GM19463 (cell line): Measurements from ENCODE around the gene PEX13.
A peak's percentile ranks its signal among the peaks of the same experiment; 100 is the strongest.

ENCODE experiments used
- ATAC-seq: cut with Tn5 transposase; IDR thresholded peaks from one replicate; pipeline ENCODE4 v1.9.1; 2021; ENCODE audit warnings: mild to moderate bottlenecking, moderate library complexity; ENCODE audit not compliant: unreplicated experiment

Gene PEX13

GRCh38 chr2:61065714-61066709 is 48.5 kb downstream of the PEX13 start, which contains the start of gene SANBR:
Gene SANBR (plus strand): TSS chr2:61065871. CDS start chr2:61070351, 4,480 bp downstream.
- ATAC-seq = peak; percentile 97

DNA sequence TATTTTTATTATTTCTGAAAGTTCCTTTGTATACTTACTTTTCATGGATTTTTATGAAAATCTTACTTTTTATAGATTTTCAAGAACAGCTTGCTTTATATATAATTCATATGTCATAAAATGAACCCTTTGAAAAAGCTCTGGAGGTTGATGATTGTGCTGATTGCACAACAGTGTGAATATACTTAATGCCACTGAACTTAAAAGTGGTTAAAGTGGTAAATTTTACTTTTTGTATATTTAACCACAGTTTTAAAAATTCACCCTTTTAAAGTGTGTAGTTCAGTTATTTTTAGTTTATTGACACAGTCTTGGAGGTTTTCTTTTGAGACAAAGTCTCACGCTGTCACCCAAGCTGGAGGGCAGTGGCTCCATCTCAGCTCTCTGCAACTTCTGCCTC is 56.6 kb downstream of the PEX13 start:
- no peak for ATAC-seq

DNA sequence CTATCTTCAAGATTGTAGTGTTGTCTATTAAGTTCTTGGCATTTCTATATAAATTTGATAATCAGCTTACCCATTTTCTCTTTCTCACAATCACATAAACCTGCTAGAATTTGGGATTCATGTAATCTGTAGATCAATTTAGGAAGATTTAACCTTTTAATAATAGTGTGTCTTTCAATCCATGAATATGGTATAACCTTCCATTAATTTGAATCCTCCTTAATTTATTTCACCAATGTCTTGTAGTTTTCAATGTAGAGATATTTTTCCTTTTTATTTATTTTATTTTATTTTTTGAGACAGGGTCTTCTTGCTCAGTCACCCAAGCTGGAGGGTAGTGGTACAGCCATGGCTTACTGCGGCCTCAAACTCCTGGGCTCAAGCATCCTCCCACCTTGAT is 68.4 kb downstream of the PEX13 start:
- no peak for ATAC-seq

GRCh38 chr2:61089797-61090196 is 72.3 kb downstream of the PEX13 start:
- ATAC-seq = no peak

GRCh38 chr2:61090386-61090921 is 72.9 kb downstream of the PEX13 start:
- no peak for ATAC-seq

GRCh38 chr2:61091485-61091884 is 74.0 kb downstream of the PEX13 start:
- no peak for ATAC-seq

DNA sequence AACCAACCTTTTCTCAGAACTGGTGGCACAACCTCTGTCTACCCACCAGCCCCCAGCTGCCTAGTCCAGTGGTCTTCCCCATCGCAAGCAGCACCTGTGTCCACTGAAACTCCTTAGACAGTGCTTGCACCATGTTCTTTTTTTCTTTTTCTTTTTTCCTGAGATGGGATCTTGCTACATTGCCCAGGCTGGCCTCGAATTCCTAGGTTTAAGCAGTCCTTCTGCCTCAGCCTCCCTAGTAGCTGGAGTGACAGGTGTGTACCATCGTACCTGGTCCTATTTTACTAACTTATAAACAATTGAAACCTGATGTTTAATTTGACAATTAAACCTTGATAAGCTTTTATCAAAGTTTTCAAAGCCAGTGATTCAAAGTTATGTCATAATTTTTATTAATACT is 78.9 kb downstream of the PEX13 start:
- no peak for ATAC-seq

GRCh38 chr2:61100801-61101200 is 83.3 kb downstream of the PEX13 start:
- ATAC-seq = no peak
